Stimulated activated CD8-positive, alpha-beta memory T cell treated with anti-CD3 and anti-CD28 coated beads, Interleukin-15, amount 100 ng/mL, for 48 hours (primary cell): ENCODE measurements around the gene CNOT8.

Experiments
- DNase-seq, 2 donors: peaks; one replicate each; pipeline ENCODE4 v3.0.0-alpha.2; 2020; ENCODE audit warnings: low read depth in 2 of 2

Gene CNOT8

DNA sequence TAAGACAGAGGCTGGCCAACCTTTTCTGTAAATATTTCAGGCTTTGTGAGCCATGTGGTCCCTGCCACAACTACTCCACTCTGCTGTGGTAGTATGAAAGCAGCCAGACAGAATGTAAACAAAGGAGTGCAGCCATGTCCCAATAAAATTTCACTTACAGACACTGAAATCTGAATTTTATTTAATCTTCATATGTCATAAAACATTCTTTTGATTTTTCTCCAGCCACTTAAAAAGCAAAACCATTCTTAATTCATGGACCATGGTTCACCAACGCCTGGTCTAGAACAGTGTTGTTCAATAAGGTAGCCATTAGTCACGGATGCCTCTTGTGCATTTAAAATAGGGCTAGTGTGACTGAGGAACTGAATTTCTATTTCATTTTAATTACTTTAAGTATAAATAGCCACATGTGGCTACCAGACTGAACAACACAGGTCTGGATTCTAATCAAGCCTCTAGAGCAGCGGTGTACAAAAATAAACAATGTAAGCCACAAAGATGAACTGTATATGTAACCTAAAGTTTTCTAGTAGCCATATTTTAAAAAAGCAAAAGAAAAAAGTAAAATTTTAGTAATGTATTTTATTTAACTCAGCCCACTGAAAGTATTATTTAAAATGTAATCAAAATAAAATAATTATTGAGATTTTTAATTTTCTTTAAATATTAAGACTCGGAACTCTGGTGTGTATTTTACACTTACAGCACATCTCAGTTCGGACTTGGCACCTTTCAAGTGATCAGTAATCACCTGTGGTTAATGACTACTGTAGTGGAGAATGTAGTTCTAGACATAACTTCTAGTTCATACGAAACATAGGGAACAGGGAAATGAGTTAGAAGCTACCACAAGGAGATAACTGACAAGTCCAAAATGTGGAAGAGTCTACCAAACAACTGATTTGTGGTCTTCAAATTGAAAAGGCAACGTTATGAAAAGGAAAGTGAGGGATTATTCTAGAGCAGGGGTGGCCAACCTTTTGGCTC is 65.3 kb downstream of the CNOT8 start:
- no peak for DNase-seq
